Endothelial cell of umbilical vein (primary cell): Measurements from ENCODE around the gene PDGFB. TPM values are rescaled to one million over a fixed set of nuclear protein-coding genes. Genes with fewer than 3 reads are reported as not detected.

ENCODE experiments used
- BruUV-seq: library from RNA; stranded (reverse); fragments of 400-500 nt; replicated peaks from 2 replicates; lab custom pipeline; 2021; lab: Mats Ljungman, UMichigan
- CTCF ChIA-PET: fragments of 300-600, 350-600 bp; sonication (Branson Sonifier 250); formaldehyde crosslinking; loops from one replicate; lab custom pipeline; 2021; ENCODE audit warnings: antibody characterized with exemption, inconsistent platforms; lab: Charles Lee
- POLR2A ChIA-PET: fragments of 300-600, 350-600 bp; sonication (Branson Sonifier 250); formaldehyde crosslinking; loops from one replicate; lab custom pipeline; 2021; ENCODE audit warnings: antibody characterized with exemption, inconsistent platforms; lab: Charles Lee
- DNase-seq: peaks from one replicate; pipeline ENCODE4 v3.0.0-alpha.2; 2011; ENCODE audit warnings: low read depth, low spot score
- FAIRE-seq: peaks from 2 replicates; lab custom pipeline; 2011; peaks lifted over from hg19 to GRCh38; lab: Jason Lieb, UNC
- H2AFZ ChIP-seq: 2 replicates; pipeline ENCODE4 v1.6.0; 2012; ENCODE audit warnings: low read depth, low read length, control low read depth, inconsistent platforms
- H3K27ac ChIP-seq: 2 replicates; pipeline ENCODE4 v1.5.1; 2011; ENCODE audit warnings: low read depth, mild to moderate bottlenecking, control low read depth, low read length, moderate library complexity; ENCODE audit not compliant: insufficient read depth
- H3K27me3 ChIP-seq, 2 experiments: 2 replicates each; pipeline versions ENCODE4 v1.6.0 to v1.6.1; 2011; ENCODE audit warnings: low read length in 2 of 2, mixed read lengths in 1 of 2; ENCODE audit not compliant: control insufficient read depth in 2 of 2, insufficient read depth in 2 of 2
- H3K36me3 ChIP-seq, 2 experiments: 2 replicates in 1 of 2; 3 replicates in 1 of 2; pipeline ENCODE4 v1.5.1; 2011; ENCODE audit warnings: low read length in 2 of 2, mild to moderate bottlenecking in 1 of 2, moderate library complexity in 1 of 2; ENCODE audit not compliant: control insufficient read depth in 2 of 2, insufficient read depth in 2 of 2; ENCODE audit errors: extremely low read depth in 1 of 2
- H3K4me1 ChIP-seq: 3 replicates; pipeline ENCODE4 v1.5.1; 2011; ENCODE audit warnings: mild to moderate bottlenecking, low read length; ENCODE audit not compliant: control insufficient read depth, insufficient read depth; ENCODE audit errors: extremely low read depth
- H3K4me2 ChIP-seq: 2 replicates; pipeline ENCODE4 v1.6.1; 2011; ENCODE audit warnings: low read length, control low read depth, mixed read lengths; ENCODE audit not compliant: insufficient read depth
- H3K4me3 ChIP-seq, 3 experiments: fragments of 200-600 bp in 1 of 3; sonication (generic), shearing (Covaris generic) in 1 of 3; replicated peaks in 1 of 3; 2 replicates each; pipeline ENCODE4 v1.5.1; 2011 to 2016; ENCODE audit warnings: control low read depth in 3 of 3, low read length in 3 of 3, mild to moderate bottlenecking in 2 of 3, inconsistent platforms in 1 of 3, low read depth in 1 of 3, moderate library complexity in 1 of 3; ENCODE audit not compliant: insufficient read depth in 1 of 3
- H3K79me2 ChIP-seq: 2 replicates; pipeline ENCODE4 v1.6.0; 2012; ENCODE audit warnings: low read length, inconsistent platforms; ENCODE audit not compliant: control insufficient read depth, insufficient read depth
- H3K9ac ChIP-seq: replicated peaks from 2 replicates; pipeline ENCODE3; 2011; ENCODE audit warnings: low read length, control low read depth; ENCODE audit not compliant: insufficient read depth; ENCODE audit errors: extremely low read depth
- H3K9me1 ChIP-seq: replicated peaks from 3 replicates; pipeline ENCODE4 v1.6.0; 2011; ENCODE audit warnings: mild to moderate bottlenecking, low read length; ENCODE audit not compliant: control insufficient read depth, insufficient read depth; ENCODE audit errors: extremely low read depth
- H3K9me3 ChIP-seq: replicated peaks from 2 replicates; pipeline ENCODE4 v1.5.1; 2012; ENCODE audit warnings: low read length, inconsistent platforms; ENCODE audit not compliant: control insufficient read depth, insufficient read depth
- H4K20me1 ChIP-seq: replicated peaks from 2 replicates; pipeline ENCODE3; 2011; ENCODE audit warnings: mild to moderate bottlenecking, low read length; ENCODE audit not compliant: control insufficient read depth, insufficient read depth; ENCODE audit errors: extremely low read depth
- EZH2 ChIP-seq: IDR thresholded peaks from 2 replicates; pipeline ENCODE4 v1.6.1; 2012; ENCODE audit warnings: borderline replicate concordance, low read depth, mild to moderate bottlenecking, moderate library complexity, low read length, inconsistent platforms; ENCODE audit not compliant: severe bottlenecking
- FOS ChIP-seq: IDR thresholded peaks from 2 replicates; pipeline ENCODE4 v1.6.1; 2011; ENCODE audit warnings: mild to moderate bottlenecking, low read length, moderate library complexity, borderline replicate concordance; ENCODE audit not compliant: insufficient read depth
- GATA2 ChIP-seq: IDR thresholded peaks from 2 replicates; pipeline ENCODE4 v1.7.0; 2011; ENCODE audit warnings: low read depth, mild to moderate bottlenecking, moderate library complexity, mixed read lengths, low read length; ENCODE audit not compliant: insufficient read length, insufficient read depth
- JUN ChIP-seq: IDR thresholded peaks from 2 replicates; pipeline ENCODE4 v1.6.1; 2011; ENCODE audit warnings: borderline replicate concordance, low read depth; ENCODE audit not compliant: insufficient read length, insufficient read depth
- MYC ChIP-seq: IDR thresholded peaks from one replicate; pipeline ENCODE4 v1.6.1; 2011; ENCODE audit warnings: mild to moderate bottlenecking, low read depth, low read length
- POLR2A ChIP-seq: IDR thresholded peaks from 2 replicates; pipeline ENCODE4 v1.6.1; 2012; ENCODE audit warnings: low read depth, mild to moderate bottlenecking, control low read depth, low read length
- POLR2AphosphoS5 ChIP-seq: IDR thresholded peaks from 2 replicates; pipeline ENCODE4 v1.6.1; 2012; ENCODE audit warnings: low read depth, mild to moderate bottlenecking, control low read depth, low read length, moderate library complexity; ENCODE audit not compliant: insufficient read depth
- dilution Hi-C: fragments of 300-500 bp; cut with MboI; formaldehyde crosslinking; loops from one replicate; pipeline ENCODE4 v1.15.0; 2019; ENCODE audit warnings: low sequenced_read_pairs; ENCODE audit not compliant: extremely low pct_ligation_motif_present
- intact Hi-C: fragments of 100-400 bp; cut with micrococcal nuclease; formaldehyde crosslinking; loops from one replicate; pipeline ENCODE4 v1.10.0; 2022
- polyA plus RNA-seq, 4 experiments: library from polyadenylated mRNA; depleted of rRNA in 3 of 4; stranded (reverse) in 3 of 4; unstranded in 1 of 4; fragments of >200 nt; gene quantifications; 2 replicates each; pipeline versions ENCODE4 v1.2.1 to v1.2.3, GENCODE V29; 2011 to 2012; ENCODE audit warnings: missing spikeins in 1 of 4
- total RNA-seq: library from RNA; stranded (reverse); gene quantifications from 2 replicates; pipeline ENCODE4 v1.2.3, GENCODE V29; 2021
- TF ChIP-seq, protein P1 (sequence below), 2 donors: IDR thresholded peaks; 1 replicate in 1 of 2; 2 replicates in 1 of 2; pipeline ENCODE4 v1.5.1; 2011; ENCODE audit warnings: low read length in 2 of 2, mild to moderate bottlenecking in 2 of 2, moderate library complexity in 2 of 2, control low read depth in 1 of 2, inconsistent platforms in 1 of 2, low read depth in 1 of 2; ENCODE audit not compliant: insufficient read depth in 1 of 2; ENCODE audit errors: extremely low read depth in 1 of 2
- TF ChIP-seq, protein P2 (sequence below): IDR thresholded peaks from 2 replicates; pipeline ENCODE4 v1.6.1; 2011; ENCODE audit not compliant: insufficient read depth, insufficient read length

Gene PDGFB
- total and polyA plus RNA-seq, 2 donors (not counting 3 experiments of a cell fraction or from before 2014, with no cell fraction given): 135 to 240 TPM

- TF ChIP-seq POLR2AphosphoS5: no peak
- TF ChIP-seq, protein P1, sequence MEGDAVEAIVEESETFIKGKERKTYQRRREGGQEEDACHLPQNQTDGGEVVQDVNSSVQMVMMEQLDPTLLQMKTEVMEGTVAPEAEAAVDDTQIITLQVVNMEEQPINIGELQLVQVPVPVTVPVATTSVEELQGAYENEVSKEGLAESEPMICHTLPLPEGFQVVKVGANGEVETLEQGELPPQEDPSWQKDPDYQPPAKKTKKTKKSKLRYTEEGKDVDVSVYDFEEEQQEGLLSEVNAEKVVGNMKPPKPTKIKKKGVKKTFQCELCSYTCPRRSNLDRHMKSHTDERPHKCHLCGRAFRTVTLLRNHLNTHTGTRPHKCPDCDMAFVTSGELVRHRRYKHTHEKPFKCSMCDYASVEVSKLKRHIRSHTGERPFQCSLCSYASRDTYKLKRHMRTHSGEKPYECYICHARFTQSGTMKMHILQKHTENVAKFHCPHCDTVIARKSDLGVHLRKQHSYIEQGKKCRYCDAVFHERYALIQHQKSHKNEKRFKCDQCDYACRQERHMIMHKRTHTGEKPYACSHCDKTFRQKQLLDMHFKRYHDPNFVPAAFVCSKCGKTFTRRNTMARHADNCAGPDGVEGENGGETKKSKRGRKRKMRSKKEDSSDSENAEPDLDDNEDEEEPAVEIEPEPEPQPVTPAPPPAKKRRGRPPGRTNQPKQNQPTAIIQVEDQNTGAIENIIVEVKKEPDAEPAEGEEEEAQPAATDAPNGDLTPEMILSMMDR (IDR thresholded peaks at IDR 0.05; ENCODE audit: extremely low read depth in 1 of 2, insufficient read depth in 1 of 2, low read depth in 1 of 2, low read length in 2 of 2): no peak
- TF ChIP-seq GATA2: no peak
- TF ChIP-seq JUN: no peak
- TF ChIP-seq EZH2: no peak
- no peak for TF ChIP-seq FOS
- no peak for TF ChIP-seq MYC
- no peak for TF ChIP-seq POLR2A
- TF ChIP-seq, protein P2, sequence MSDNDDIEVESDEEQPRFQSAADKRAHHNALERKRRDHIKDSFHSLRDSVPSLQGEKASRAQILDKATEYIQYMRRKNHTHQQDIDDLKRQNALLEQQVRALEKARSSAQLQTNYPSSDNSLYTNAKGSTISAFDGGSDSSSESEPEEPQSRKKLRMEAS: no peak
- Histone ChIP-seq H3K9me1 (no peaks in the 10 kb centered on the region), H3K4me1 (peaks cover 43% of the 10 kb centered on the region), H3K79me2 (no peaks in the 10 kb centered on the region), H3K9me3 (no peaks in the 10 kb centered on the region), H4K20me1 (no peaks in the 10 kb centered on the region), H3K4me2 (no peak overlapping the region), H2AFZ (peak overlapping the region; percentile 57), H3K27me3 (no peaks in the 10 kb centered on the region), H3K36me3 (no peaks in the 10 kb centered on the region), H3K27ac (peak overlapping the region; percentile 93), H3K9ac (no peak overlapping the region), H3K4me3 (no peak overlapping the region)
- CTCF ChIA-PET: interaction anchor here (1.0 kb wide), 1 partner anchor 30 kb away, joined by 4 read pairs; no protein-coding TSS in a partner anchor
- POLR2A ChIA-PET: interaction anchor here (0.8 to 3.3 kb wide), 2 partner anchors 36 to 51 kb away, joined by 3 to 20 read pairs; partner anchors contain the start of gene PDGFB
- dilution Hi-C loops (no loop called here), intact Hi-C loops (no loop called here)
- no peak for DNase-seq
- FAIRE-seq: no peak
- BruUV-seq: no TSS peak
Observed at GRCh38 chr22:39281126-39281525, 36.3 kb upstream of the PDGFB start.
